GM18526 (cell line): ENCODE results near the gene LAMB1.

Source experiments
- POLR2A ChIP-seq: IDR thresholded peaks from 3 replicates; pipeline ENCODE4 v1.6.1; 2011; ENCODE audit not compliant: insufficient read length; ENCODE audit errors: extremely low read depth

Gene LAMB1

GRCh38 chr7:107874605-107875446 lies 128.1 kb downstream of the LAMB1 start:
- no peak for TF ChIP-seq POLR2A

GRCh38 chr7:107874111-107874510 lies 128.8 kb downstream of the LAMB1 start:
- no peak for TF ChIP-seq POLR2A
